Stimulated activated CD8-positive, alpha-beta memory T cell treated with anti-CD3 and anti-CD28 coated beads, Interleukin-2, amount 100 ng/mL, for 48 hours (primary cell): ENCODE measurements around the gene TNRC6B.
"Not testable (repeated sequence)": the region's sequence is repeated elsewhere in the genome, so short reads cannot be mapped to it uniquely, and the experiment has no call there.

Source experiments
- DNase-seq, 2 donors: peaks; one replicate each; pipeline ENCODE4 v3.0.0-alpha.2; 2020; ENCODE audit warnings: low read depth in 2 of 2

Gene TNRC6B

DNA sequence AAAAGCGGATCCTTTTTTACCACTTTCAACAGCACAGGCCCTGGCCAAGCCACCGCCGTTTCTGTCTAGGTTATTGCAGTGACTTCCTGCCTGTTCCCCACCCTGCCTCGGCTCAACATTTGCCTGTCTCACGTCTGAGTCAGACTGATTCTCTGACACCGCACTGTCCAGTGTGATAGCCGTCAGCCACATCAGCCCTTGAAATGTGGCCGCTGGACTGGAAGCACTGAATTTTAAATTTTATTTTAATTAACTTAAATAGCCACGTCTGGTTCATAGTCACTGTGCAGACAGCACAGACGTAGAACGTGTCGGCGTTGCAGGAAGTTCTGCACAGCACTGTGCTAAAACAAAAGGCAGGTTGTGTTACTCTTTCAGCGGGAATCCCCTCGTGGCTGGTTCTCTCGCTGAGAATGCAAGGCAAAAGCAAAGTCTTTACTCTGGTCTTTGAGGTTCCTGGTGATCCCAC is 112.3 kb downstream of the TNRC6B start:
- peak; percentile 46 to 49 for DNase-seq

DNA sequence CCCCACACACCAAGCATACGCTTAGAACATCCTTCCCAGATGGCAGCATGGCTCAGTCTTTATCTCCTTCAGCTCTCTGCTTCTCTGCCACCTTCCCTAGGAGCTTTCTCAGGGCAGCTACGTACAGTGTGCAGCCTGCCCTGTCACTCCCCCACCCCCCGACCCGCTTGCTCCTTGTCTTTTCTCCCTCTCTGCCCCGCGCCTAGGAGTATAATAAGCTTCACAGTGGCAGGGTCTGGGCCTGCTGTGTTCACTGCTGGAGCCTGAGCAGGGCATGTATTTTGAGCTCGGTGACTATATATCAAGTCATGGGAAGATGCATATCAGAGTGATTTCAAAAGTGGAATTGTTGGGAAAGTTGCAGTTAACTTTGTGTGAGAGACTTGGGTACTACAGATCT is 112.8 kb downstream of the TNRC6B start:
- DNase-seq: no peak

DNA sequence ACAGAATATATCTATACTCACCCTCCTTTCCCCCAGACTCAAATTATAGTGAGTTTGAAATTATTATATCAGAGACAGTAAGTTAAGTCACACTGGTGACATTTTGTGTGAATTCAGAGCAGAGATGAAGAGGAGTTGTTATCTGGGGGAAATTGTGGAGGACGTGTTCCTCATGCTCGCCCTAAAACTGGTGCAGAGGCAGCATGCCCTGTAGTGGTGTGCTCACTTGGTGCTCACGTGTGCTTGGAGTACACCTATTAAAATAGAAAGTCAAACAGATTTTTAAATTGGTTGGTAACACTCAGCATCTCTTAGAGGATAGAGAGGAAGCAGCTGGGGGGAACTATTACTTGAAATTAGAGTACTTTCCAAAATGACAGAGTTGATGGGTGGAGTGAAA is 117.0 kb downstream of the TNRC6B start:
- no peak for DNase-seq

DNA sequence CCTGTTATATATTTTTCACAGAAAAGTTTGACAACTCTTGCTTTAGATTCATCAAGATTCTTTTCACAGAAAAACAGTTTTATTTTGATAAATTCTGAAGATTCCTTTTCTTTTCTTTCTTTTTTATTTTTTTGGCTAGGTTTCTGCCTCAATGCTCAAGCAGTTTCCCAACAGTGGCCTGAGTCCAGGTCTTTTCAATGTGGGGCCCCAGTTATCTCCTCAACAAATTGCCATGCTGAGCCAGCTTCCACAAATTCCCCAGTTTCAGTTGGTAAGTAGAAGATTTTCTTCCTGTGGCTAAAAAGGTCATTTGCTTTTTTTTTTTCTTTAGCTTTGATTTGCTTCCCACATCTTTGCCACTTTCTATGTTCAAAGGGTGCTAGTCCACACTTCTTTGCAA is 122.6 kb downstream of the TNRC6B start:
- DNase-seq: no peak

DNA sequence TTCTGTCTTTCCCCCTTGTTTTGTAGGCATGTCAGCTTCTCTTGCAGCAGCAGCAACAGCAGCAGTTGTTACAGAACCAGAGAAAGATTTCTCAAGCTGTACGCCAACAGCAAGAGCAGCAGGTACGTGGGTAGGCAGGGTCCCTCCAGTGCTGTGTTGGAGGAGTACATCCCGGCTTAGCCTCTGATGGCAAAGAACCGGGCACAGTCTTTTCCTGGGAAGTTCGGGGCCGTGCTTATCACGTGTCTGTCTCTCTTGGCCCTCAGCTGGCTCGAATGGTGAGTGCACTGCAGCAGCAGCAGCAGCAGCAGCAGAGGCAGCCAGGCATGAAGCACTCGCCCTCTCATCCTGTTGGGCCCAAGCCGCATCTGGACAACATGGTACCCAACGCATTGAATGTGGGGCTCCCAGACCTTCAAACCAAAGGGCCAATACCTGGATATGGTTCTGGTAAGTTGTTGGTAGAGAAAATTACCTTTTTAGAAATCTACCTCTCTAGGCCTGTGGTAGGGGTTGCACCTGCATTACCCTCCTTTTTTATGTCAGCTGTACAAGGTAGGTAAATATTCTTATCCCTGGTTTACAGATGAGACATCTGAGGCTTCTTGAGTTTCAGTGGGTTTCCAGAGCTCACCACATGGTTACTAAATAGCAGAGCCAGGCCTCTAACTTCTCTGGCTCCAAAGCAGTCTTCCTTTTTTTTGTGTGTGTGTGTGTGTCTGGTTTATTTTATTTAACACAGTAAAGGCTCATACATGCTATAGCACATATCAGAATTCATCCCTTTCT is 123.4 kb downstream of the TNRC6B start:
- no peak for DNase-seq

DNA sequence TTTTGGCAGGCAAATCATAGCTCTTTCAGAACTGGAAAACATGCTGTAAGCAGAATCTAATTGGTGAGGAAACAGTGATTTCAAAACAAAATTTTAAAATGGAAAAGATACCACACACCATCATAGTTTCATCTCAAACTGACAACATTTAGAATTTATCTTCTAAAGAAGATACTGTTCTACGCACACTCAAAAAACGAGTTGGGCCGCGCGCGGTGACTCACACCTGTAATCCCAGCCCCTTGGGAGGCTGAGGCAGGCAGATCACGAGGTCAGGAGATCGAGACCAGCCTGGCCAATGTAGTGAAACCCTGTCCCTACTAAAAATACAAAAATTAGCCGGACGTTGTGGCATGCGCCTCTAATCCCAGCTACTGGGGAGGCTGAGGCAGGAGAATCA is 124.4 kb downstream of the TNRC6B start:
- DNase-seq: no peak

DNA sequence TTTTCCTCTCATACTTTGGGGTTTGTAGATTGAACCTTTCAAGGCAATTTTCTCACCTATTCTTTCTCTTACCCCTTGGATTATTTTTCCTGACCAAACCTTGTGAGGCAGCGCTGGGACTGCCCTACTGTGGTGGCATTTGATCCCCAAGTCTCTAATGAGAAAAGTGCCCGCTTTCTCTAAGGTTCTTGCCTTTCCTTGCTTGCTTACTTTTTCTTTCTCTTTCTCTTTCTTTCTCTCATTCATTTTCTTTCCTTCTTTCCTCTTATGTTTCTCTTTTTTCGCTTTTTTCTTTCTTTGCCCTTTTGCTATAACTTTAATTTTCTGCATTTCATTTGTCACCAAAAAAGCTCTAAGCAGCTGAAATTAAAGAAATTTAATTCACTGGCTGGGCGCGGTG is 127.9 kb downstream of the TNRC6B start:
- no peak for DNase-seq

DNA sequence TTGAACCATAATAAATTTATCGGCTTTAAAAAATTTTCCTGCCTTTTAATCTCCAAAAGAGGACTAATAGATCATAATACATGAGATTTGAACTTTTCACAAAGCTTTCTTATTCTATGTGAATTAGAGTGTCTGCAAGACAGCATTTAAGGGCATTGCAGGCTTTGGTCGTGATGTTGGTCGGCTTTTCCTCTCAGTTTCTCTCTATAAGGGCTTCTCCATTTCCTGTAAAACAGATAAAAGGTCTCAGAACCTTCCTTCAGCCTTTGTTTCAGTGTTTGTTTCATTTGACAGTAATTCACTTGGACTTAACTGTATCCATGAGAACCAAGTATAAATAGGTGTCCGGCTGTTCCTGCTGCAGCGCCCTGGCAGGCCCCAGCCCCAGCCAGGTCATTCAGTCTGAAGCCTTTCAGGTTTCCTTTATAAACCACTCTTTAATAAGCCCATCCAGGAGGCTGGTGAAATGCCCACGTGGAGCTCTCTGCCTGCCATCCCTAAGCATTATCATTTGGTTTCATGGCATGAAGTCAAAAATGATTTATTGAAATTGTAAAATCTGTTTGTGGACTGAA is 131.4 kb downstream of the TNRC6B start:
- DNase-seq: no peak

DNA sequence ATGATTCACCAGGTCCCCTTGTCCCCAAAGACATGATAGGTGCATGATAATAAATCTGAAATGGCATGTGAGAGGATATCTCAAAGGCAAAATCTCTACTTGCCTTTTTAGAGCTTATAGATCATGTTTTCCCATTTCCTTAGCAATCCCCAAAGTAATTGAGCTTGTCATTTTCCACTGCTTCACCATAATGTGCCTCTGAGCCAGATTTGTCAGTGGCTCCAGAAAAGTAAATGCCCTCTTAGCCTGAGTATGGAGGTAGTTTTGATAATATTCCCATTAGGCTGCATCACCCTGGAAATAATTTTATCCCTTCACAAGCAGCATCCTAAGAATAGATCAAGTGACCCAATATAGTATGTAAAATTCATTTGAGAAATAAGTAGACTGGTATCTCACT is 131.9 kb downstream of the TNRC6B start:
- DNase-seq: no peak

DNA sequence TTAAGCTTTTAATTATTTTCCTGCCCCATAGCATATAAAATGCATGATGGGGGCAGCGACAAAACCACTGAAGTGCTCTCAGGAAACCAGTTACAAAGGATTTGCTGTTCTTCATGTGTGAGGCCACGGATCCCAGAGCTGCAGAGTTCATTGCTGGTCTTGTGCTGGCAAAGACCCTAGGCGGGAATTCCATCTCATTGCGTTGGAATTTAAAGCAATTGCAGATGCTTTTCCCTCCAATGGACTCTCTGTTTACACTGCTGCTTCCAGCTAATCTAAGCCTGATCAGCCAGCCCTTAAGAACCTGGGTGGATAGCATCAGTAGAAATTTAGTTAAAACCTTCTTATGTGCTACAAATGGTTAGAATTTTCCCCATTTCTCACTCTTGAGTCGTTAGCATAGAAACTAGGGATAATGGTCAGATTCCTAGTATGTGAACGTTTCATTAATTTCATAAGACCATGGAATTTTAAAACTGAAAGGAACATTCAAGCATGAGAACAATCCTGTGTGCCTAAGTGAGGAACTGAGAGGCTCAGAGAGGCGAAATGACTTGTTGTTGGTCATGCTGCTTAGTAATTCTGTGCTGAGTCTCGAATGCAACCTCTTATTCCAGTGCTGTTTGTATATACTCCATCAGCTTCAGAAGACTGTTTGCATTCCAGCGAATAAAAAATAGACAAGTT is 132.5 kb downstream of the TNRC6B start:
- DNase-seq: no peak

DNA sequence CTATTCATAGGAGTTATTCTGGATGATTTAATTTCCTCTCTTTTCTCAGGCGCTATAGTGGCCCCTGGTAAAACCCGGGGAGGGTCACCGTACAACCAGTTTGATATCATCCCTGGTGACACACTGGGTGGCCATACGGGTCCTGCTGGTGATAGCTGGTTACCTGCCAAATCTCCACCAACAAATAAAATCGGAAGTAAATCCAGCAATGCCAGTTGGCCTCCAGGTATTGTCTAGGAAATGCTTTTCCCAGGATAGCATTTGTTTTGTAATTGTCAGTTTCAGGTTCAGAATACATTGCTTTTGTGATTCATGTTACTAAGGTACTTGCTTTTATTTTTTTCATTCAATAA is 133.0 kb downstream of the TNRC6B start:
- no peak for DNase-seq

DNA sequence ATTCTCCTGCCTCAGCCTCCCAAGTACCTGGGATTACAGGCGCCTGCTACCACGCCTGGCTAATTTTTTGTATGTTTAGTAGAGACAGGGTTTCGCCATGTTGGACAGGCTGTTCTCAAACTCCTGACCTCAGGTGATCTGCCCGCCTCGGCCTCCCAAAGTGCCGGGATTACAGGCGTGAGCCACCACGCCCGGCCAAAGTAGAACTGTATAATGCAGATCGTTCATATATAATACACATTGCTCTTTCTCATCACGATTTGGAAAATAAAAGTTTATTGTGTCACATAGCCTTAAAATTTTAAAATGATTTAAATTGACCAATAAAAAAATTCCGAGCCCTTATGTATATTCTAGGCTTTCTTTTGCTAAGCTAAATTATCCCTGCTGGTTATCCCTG is 133.9 kb downstream of the TNRC6B start:
- DNase-seq: not testable (repeated sequence)

DNA sequence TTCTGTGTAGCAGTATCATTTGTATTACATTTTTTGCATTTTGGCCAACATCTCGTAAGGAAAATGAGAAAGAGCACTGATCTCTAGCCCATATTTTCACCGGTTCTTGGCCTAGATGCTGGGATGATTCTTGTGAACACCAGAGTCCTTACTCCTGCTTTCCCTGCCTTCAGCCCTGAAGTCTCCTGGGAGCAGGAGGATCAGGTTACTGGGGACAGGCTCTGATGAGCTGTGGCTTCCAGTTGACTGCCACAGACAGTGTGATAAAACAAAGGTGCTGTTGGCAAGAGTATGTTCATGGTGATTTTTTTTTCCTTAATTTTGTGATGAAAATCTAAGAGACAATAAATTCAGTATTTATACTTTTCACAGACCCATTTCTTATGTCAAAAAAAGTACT is 134.3 kb downstream of the TNRC6B start:
- DNase-seq: no peak

DNA sequence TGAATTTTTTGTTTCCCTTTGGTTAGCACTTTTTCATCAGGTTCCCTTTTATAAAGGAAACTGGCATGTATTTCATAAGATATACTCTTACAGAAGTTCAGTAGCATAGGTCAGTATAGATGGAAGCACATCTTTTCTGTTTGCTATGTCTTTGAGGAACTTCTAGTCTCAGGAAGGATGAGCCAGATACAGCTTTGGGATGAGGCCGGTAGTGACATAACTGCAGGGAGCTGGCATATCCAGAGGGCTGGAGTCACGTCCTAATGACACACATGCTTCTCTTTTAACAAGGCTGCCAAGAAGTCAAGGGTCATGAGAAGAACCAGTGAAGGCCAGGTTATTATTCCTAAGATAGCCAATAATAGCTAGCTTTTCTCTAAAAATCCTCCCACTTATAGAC is 135.3 kb downstream of the TNRC6B start:
- DNase-seq: no peak

DNA sequence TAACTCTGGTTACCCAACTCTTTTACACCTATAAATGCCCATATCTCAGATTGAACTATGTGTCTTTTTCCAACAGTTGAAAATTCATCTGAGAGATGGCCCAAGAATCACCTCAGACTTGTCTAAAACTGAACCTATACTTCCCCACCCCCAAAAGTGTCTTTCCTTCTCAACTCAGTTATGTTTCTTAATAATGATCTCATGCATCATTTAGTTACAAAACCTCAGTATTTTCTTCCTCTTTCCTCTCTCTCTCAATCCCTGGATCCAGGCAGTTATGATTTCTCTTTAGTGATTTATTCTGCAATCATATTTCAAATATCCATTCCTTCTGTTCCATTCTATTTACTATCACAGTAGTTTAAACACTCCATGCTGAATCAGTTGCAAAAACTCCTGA is 136.3 kb downstream of the TNRC6B start:
- DNase-seq: no peak

DNA sequence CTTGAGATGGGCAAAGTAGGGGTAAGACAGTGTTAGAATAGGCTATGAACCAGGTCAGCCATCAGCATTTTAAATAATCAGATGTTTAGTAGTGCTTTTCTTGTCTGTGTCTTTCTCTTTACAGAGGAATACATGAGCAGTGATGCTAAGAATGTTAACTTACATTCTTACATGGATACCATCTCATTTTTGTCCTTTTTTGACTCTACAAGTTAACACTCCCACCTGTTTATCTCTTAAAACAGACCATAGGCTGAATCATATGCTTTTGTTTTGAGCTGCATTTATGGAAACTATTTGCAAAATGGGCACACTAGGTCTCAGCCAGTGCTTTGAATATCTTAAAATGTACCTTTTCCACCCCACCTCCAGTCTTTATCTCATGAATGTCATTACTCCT is 143.0 kb downstream of the TNRC6B start:
- no peak for DNase-seq

DNA sequence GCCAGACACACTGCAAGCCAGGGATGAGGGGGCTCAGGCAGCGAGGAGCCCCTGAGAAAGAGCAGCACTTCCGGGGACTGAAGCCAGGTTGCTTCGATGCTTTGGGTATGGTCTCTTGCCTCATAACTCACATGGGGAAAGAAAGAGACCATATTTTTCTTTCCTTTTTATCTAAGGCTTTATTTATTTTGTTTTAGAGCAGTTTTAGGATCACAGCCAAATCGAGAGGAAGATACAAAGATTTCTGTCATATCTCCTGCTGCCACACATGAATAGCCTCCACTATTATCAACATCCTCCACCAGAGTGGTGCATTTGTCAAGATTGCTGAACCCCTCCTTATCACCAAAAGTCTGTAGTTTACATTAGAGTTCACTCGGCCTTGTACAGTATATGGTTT is 144.3 kb downstream of the TNRC6B start:
- no peak for DNase-seq

DNA sequence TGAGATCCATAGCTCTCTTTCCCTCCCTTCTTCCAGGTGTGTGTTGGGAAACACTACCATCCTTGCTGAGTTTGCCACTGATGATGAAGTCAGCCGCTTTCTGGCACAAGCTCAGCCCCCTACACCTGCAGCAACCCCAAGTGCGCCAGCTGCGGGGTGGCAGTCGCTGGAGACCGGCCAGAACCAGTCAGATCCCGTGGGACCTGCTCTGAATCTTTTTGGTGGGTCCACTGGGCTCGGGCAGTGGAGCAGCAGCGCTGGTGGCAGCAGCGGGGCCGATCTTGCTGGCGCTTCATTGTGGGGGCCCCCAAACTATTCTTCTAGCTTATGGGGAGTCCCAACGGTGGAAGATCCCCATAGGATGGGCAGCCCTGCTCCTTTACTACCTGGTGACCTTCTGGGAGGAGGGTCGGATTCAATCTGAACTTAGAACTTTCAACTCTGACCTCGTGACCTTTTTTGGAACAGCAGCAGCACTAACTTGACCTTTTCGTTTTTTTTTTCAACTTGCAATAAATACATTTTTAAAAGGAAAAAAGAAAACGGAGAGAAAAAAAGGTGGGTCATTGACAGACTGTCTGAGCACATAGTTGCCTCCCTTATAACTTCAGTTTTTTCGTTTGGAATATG is 145.2 kb downstream of the TNRC6B start:
- DNase-seq: no peak

DNA sequence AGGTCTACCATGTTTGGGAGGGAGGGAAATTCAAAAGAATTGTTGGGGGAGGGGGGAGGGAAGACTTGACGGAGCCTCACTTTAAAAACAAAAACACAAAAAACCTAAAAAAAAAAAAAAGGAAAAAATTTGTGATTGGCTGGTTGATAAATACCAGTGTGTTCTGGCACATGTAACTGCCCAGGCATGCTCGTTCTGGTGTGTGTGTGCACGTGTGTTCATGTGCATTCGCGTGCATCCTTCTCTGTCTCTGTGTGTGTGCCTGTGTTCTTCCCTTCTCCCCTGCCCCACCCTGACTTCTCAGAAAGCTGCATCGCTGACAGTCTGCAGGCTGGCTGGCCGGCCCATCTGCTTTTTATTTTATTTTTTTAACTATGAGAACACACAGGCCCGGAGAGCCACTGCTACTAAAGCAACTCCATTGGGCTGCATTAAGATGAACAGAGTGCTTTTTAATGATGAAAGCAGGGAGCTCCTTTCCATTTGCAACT is 146.0 kb downstream of the TNRC6B start:
- no peak for DNase-seq

DNA sequence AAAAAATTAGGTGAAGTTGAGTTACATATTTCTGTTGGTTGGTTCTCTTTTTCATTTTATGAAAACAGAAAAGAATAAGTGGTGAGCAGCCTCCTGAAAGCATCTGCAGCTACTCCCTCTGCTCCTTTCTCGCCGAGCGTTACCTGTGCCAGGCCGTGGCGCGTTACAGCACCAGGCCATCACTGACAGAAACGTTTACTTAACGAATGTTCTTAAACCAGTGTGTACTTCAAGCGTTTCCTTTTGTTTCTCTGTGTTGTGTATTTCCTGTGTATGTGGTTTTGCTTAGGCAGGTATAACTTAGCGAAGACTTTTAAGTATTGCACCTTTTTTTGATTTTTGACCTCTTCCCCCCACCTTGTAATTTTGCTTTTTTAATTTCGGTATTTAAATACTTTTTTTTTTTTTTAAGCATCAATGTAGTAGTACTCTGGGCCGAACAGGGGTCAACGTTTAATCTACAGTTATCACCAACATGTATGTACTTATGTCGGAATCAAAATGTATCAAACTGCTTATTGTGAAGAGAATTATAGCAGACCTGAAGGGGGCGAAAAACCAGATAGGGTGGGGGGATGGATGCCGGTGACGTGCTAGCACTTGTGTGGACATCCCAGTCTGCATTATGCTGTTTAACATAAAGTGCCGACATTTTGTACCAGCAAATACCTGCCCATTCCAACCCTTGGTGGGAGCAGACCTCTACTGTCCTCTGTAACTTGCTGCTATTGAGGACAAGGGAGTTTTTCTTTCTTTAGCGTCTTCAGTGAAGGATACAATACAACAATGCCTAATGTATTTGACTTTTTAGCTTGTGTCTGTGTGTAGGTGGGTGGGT is 147.0 kb downstream of the TNRC6B start:
- no peak for DNase-seq

DNA sequence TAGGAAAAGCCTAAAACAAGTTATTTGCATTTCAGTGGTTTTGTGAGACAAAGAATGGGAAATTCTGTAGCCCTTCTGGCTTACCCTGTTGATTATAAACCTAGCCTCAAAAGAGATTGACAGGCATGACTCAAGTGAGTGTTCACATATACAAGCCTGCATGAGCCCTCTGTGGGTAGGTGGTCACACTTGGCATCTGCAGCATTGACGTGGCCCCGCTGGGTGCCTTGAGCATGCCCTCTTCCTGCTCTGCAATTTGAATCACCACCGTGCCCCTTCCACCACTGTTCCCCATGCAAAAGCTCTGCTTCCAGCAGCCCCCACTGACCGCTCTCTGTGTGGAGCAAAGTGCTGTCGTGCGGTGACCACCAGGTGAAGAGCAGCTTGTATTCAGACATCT is 147.6 kb downstream of the TNRC6B start:
- DNase-seq: peak; percentile 49 to 60
